GM19238 (cell line): Measurements from ENCODE around the gene LRRC51.
"Not testable (repeated sequence)": the region's sequence is repeated elsewhere in the genome, so short reads cannot be mapped to it uniquely, and the experiment has no call there.

Experiments
- DNase-seq: peaks from one replicate; pipeline ENCODE4 v3.0.0; 2011; ENCODE audit warnings: low spot score; ENCODE audit not compliant: insufficient read length

Gene LRRC51

GRCh38 chr11:72138821-72139390 is 58.3 kb downstream of the LRRC51 start:
- no peak for DNase-seq

- no peak for DNase-seq
Observed at GRCh38 chr11:72139500-72139899, 58.9 kb downstream of the LRRC51 start.

- DNase-seq: no peak
Observed at GRCh38 chr11:72140661-72141060, 60.0 kb downstream of the LRRC51 start.

- no peak for DNase-seq
Observed at GRCh38 chr11:72141066-72141465, 60.4 kb downstream of the LRRC51 start.

- DNase-seq: not testable (repeated sequence)
Observed at GRCh38 chr11:72142086-72142485, 61.4 kb downstream of the LRRC51 start.

GRCh38 chr11:72142543-72142942 is 61.9 kb downstream of the LRRC51 start:
- not testable (repeated sequence) for DNase-seq

GRCh38 chr11:72144807-72145565 is 64.3 kb downstream of the LRRC51 start:
- no peak for DNase-seq
